Medulla oblongata (tissue), 1 donor: Measurements from ENCODE around the gene MSI1.

Experiments used
- DNase-seq: peaks from one replicate; pipeline ENCODE4 v3.0.0-alpha.2; 2015; ENCODE audit errors: extremely low spot score

MSI1 gene

DNA sequence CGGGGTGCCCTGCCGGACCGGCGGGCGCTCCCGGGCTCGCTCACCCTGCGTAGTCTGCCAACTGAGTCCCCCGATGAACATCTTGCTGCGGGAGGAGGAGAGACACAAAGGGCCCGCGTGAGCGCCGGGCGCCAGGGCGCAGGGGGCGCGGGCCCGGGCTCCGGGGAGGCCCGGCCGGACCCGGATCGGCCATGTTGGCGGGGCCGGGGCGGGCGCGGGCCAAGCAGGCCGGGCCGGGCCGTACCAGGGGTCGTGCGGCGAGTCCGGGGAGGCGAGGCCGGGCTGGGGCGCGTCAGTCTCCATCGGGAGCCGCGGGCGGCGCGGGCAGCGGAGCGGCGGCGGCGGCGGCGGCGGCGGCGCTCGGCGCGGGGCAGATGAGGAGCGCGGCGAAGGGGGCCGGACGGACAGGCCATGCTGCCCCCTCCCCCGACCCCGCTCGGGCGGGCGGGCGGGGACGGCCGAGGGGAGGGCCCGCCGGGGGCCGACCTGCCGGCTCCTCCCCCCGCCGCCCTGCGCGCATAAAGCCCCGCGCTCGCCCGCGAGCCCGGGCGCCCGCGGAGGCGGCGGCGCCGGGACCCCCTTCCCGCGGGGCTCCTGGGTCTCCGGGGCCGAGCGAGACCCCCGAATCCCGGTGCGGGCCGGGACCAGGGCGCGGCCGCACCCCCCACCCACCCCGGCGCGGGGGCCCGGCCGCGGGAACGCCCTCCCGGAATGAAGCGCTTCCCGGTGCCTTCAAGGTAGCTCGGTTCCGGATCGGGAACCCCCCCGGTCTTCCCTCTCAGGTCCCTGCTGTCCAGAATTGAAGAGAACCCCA, at the start of gene MSI1:
TSS of gene MSI1 (minus strand) at position 376 of the 814 bp plus-strand sequence. CDS start at position 303, 73 bp downstream.
- DNase-seq, result no peak

DNA sequence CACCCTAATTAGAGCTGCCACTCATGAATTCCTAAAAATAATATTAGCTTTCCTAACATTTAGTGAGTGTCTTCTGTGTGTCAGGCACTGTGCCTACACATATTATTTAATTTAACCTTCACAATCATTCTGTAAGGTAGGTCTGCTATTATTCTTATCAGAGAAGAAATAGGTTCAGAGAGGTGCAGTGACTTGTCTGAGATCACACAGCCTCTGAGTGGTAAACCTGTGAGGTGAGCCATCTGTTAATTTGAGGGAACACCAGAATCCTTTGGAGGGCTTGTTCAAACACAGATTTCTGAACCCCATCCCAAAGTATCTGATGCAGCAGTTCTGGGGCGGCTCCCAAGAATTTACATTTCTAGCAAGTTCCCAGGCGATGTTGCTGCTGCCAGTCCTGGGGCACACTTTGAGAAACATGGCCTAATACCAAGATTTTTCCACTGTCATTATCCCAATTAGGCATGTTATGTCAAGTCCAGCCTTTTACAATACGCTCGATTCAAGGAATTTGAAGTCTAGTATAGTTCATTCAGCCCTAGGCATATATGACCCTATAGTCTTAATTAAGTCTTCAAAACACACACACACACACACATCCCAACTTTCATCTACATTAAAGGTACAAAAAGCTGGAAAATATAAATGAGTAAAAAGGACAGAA, 49.1 kb upstream of the MSI1 start:
- DNase-seq, result no peak

DNA sequence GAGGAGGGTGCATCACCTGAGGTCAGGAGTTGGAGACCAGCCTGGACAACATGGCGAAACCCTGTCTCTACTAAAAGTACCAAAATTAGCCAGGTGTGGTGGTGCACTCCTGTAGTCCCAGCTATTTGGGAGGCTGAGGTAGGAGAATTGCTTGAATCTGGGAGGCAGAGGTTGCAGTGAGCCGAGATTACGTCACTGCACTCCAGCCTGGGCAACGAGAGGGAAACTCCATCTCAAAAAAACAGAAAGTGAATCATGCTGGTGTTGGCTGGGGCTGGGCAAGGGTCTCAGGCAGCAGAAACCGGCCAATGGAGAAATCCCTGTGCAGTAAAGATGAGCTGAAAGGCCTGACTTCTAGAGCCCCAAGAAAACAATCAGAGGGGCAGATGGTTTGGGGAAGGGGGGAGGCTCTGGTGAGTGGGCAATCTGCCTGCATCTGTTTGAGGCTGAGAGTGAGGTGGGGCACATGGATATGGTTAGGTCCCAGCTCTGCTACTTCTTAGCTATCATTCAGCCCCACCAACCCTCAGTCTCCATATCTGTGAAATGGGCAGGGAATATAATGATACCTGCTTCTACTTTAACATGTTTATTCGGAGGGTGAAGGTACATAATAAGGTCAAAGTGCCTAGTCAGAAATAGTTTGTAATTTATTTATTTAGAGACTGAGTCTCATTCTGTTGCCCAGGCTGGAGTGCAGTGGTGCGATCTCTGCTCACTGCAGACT, 47.7 kb upstream of the MSI1 start:
- no peak for DNase-seq

DNA sequence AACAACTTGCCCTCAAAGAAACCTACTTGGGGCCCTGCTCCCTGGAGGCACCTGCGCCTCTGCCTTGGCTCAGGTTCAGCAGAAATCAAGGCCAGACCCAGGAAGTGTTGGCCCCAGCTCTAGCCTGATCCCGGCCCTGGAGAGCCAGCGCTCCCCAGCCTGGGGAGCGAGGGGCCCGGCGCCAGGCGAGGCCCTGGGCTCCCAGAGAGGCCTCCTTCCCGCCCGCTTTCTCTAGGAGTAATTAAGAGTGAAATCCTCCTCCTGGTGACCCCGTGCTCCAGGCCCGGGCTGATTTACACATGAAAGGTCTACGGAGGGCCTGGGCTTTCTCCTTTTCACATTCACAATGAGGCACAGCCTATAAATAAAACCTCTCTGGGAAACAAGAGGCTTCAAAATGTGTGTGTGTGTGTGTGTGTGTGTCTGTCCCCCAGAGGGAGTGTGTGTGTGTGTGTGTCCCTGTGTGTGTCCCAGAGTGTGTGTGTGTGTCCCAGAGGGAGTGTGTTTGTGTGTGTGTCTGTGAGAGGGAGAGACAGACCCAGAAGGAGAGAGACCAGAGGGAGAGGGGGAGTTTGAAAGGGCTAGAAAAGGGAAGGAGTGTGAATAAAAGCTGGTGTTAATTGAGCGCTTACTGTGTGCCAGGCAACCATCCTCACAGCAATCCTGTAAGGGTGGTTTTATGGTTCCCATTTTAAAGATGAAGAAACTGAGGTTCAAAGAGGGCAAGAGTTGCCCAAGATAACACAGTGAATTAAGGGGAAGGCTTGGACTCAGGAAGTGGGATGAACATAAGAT, 45.1 kb upstream of the MSI1 start:
- DNase-seq, result peak; percentile 69

DNA sequence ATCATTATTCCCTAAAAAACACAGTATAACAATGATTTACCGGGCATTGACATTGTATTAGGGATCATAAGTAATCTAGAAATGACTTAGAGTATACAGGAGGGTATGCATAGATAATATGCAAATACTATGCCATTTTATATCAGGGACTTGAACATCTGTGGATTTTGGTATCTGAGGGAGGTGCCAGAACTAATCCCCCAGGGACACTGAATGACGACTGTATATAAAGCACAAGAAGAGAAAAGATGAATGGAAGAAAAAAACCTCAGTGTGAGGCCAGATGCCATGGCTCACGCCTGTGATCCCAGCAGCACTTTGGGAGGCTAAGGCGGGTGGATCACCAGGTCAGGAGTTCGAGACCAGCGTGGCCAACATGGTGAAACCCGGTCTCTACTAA, 43.5 kb upstream of the MSI1 start:
- DNase-seq, result no peak

DNA sequence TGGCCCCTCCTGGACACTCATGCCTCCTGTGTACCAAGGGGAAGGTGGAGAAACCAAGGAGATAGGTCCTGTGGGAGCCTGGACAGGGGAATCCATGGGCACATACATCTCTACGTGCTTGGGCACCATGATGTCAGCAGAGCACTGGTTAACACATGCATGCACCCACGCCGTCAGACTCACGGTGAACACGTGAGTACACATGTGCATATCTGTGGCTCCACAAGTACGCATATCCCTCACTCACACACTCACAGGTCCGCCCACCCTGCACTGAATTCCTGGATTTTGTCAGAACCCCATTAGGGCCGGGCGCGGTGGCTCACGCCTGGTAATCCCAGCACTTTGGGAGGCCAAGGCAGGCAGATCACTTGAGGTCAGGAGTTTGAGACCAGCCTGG, 39.8 kb upstream of the MSI1 start:
- no peak for DNase-seq

DNA sequence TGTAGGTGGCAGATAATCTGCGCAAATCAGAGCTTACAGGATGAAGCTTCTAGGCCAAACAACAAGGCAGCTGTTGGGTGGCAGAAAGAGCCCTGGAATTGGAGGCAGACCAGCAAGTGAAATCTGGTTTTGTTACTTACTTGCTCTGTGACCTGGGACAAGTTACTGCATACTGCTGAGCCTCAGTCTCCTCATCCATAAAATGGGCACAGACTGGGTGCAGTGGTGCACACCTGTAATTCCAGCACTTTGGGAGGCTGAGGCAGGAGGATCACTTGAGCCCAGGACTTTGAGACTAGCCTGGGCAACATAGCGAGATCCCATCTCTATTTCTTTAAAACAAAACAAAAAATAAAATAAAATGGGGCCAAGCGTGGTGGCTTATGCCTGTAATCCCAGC, 37.6 kb upstream of the MSI1 start:
- no peak for DNase-seq

DNA sequence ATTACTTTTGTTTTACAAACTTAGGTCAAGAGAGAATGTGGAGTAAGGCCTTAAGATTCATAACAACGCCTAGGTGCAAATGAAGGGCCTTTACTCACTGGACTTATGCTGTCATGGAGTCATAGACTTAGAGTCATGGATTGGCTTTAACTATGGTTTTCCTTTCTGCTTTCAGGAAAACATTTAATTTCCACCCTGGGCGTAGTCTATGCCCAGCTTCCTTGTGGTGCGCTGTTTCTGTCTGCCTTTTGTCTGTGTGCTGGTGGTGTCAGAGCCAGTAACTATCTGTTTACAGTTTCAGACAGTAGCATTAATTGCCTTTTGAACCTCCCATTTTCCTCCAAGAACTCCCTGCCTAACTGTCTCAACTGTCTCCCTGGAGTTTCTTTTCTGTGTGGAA, 37.1 kb upstream of the MSI1 start:
- no peak for DNase-seq

DNA sequence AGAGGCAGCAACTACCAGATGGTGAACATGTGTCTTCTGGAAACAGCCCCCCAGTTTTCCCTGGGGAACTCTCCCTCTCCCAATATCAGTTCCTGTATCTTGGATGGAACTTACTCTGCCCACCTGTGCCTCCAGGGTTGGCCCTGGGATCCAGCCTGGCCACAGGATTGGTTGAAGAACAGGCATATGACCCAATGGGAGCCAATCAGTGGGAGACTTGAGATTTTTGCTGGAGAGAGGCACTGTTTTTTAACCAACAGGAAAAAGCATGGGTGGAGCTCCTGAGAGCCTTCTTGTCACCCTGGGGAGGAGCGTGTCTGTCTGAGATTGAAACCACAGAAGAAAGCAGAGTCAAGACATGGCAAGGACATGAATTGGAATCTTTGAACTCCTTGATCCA, 35.3 kb upstream of the MSI1 start:
- DNase-seq, result no peak

DNA sequence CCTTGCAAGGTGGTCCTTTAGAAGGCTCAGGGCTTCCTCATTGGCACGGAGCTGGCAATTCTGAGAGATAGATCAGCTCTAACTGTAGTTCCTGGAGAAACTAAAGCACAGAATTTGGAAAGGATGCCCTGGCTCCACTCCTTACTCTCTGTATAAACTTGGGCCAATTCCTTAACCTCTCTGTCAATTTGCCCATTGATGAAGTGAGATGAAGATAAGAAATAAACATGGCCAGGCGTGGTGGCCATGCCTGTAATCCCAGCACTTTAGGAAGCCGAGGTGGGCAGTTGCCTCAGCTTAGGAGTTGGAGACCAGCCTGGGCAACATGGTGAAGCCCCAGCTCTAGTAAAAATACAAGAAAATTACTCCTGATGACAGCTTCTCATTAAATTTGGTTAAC, 34.9 kb upstream of the MSI1 start:
- no peak for DNase-seq

DNA sequence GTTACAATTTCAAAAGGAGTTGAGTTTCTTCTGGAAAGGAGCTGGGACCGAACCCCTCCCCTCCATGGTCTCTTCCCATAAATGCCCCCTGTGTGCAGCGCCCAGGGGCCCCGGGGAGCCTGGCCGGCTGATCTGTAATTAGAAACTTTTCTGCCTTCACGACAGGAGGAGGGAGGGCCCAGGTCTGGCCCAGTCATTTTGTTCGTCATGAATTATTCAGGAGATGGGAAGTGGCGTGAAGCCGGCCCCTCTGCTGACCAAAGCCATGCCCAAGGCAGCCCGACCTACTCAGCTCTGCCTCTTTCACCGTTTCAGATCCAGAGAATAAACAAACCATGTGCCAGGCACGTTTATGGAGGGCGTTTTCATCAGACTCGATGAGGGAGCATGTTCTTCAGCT, 33.3 kb upstream of the MSI1 start:
- DNase-seq, result peak; percentile 17

DNA sequence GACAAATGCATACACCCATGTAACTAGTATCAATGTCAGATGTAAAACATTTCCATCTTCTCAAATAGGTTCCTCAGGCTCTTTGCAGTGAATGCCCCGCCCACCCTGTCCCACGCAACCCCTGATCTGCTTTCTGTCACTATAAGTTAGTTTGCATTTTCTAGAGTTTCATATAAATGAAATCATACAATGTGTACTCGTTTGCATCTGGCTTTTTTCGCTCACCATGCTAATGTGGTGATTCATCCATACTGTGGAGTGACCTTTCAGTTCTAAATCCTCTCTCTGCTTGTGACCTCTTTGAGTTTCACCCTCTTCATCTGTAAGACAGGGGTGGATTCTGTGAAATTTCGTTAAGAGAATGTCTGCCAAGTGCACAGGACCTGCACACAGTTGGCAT, 30.6 kb upstream of the MSI1 start:
- DNase-seq, result no peak

DNA sequence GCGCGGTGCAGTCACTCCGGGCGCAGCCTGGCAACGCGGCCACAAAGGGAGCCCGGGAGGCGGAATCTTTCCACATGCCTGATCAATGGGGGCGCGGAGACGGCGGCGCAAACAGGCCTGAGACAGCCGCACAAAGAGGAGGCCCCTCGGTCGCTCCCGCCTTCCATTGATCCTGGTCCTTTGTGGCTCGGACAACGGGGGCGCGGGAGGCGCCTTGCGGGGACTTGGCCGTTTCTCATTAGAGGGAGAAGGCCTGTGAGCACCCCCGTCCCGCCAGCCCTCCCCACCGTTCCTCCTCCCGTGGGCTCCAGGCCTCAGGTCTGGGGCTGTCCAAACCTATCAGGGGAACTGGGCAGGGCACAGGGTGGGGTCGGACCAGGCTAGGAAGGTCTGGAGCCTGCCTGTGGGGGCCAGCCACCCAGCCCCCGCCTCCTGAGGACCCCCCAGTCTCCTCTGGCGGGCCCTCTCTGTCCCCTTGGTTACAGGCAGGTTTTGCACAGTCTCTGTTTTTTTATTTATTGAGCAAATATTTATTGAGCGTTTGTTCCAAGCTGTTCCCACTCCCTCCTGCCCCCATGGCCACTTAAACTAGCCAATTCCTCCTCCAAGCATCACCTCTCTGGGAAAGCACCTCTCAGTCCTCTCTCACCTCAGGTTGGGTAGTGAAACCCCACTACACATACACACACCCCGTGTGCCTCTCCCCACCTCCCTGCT, 29.0 kb upstream of the MSI1 start:
- DNase-seq, result peak; percentile 33

DNA sequence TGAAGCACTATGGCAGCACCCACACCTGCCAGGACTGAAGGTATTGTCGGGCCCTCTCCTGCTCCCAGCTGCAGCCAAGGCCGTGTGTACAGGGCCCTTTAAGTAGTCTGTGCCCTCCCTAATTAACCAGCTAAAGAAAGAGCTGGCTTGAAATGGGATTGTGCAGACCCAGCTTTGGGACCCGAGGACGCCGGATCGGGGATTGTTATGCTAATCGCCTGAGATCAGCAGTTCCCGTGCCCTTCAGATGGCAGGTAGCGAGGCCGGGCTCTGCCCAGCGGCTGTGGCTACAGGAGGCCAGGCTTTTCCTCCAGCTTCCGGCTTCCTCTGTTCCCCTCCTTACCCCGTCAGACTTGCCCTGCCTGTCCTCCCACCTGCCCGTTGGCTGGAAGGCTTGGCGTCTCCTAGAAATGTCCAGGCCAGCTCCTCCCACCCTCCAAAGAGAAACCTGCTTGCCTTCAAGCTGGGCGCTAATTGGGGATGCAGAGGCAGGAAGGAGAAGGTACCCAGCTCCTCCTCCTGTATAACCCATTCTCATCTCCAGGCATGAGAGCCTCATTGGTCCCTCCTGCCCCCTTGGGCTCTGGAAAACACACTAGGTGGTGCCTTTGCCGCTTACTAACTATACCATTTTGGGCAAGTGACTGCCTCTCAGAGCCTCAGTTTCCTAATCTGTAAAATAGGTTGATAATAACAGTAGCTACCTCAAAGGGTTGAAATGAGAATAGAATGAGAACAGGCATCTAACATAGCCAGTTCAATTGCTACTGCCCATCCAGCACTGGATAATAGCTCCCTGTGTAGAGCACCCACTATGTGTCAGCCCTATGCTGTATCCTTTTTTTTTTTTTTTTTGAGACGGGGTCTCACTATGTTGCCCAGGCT, 25.8 kb upstream of the MSI1 start:
- DNase-seq, result no peak

DNA sequence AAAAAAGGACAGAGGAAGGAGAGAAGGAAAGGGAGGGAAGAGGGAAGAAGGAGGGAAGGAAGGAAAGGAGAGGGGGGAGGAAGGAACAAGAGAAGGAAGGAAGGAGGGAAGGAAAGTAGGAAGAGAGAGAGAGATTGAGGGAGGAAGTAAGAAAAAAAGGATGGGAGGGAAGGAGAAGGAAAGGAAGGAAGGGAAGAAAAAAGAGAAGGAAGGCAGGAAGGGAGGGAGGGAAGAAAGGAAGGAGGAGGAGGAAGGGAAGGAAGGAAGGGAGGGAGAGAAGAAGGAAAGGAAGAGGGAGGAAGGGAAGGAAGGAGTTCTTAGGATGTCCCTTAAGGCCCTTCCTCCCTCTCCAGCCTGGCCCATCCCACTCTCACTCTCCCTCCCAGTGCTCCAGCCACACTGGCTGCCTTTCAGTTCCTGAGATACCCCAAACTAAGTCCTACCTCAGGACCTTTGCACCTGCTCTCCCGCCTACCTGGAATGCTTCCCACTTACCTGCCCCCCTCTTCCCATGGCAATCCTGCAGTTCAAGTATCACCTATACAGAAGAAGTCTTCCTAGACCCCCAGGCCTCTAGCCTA, 21.7 kb upstream of the MSI1 start:
- DNase-seq, result no peak

DNA sequence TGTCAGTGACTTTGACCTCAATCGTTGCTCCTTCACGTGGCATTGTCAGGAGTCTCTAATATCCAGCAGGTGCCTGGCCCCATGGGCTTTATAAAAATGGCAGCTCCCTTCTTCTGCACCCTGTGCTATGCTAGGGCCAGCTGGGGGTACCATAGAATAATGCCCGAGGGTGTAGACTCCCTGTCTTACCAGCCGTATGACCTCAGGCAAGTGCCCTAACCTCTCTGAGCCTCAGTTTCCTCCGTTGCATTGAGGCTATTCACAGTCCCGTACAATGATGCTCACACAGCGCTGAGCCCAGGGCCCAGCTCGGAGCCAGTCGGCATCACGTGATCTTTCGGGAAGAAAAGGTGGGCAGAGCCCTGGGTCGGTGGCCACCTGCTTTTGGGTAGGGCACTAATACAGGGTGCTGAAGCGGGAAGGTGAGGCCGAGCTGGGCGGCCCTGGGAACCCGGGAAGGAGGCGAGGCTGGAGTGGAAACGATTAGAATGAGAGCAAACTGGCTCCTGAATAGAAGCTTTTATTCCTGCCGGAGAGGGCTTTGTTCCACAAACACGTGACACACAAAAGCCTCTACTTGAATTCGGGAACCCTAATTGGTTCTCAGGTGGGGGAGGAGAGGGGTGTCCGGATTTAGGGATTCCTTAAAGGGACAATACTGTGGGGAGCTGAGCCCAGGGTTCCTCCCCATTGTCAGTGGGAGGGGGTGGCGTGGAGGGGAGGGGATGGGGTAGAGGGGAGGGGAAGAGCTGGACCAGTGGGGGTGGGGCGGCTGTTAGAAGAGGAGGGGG, 19.9 kb upstream of the MSI1 start:
- DNase-seq, result no peak

DNA sequence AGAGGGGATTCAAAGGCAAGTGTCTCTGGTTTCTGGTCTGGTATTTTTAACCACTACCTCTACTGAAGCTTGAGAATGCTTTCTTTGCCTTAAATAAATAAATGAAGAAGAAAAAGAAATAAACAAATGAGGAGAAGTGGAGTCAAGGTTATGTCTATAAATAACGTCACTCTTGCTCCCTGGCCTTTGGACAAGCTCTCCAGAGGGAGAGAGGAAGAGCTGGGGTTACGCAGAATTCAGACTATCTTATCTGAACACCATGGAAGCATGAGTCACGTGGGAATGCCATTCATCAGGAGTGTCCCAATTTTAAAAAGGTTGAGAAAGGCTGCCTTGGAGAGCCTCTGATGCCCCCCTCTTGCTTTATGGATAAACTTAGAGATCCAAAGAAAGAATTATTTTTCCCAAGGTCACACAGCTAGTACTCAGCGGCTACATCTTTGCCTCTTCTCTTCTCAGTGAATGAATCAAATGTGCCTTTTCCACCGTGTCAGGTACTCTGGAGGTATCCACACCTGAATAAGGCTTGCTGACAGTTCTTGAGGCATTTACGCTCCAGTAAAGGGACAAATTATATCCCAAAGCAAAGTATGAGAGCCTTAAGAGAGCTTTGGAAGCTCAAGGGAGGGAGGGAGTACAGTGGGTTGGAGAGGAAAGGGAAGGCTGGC, 12.9 kb upstream of the MSI1 start:
- no peak for DNase-seq

DNA sequence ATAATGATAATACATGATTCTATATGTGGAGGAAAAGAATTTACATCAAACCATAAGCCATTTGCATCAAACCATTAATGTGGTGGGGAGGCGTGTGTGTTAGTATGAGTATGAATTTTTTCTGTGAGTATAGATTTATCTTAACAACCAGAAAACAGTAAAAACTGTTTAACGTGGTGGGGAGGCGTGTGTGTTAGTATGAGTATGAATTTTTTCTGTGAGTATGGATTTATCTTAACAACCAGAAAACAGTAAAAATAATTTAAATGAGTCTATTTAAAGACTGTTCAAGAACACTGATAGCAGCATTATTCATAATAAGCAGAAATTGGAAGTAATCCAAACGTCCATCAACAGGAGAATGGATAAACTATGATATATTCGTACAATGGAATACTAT, 9.1 kb upstream of the MSI1 start:
- no peak for DNase-seq

DNA sequence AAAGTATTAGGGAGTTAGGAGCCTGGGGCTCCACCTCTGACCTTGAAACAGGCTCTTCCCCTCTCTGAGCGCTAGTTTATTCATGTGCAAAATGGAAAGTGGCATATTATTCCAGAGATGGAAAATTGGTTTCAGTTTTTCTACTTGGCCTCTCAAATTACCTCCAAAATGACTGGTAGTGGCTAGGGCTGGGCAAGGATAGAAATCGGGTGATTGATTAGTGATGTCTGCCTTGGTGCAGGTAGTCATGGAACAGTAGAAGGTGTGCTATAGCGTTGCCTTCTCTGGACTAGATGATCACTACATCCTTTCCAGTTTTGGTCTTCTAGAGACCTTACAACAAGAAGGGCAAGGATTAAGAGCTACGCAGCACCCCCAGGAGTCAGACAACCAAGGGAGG, 8.6 kb upstream of the MSI1 start:
- no peak for DNase-seq
